Measurements from ENCODE around the gene NFATC2. TPM values are rescaled to one million over a fixed set of nuclear protein-coding genes. Genes with fewer than 3 reads are reported as not detected.

Gene NFATC2
- total RNA-seq, 1 experiment from 2014 or later = 15.8 TPM

GRCh38 chr20:51586005-51586440, 43.5 kb upstream of the NFATC2 start:
- intact Hi-C loops (cut with micrococcal nuclease; ENCODE audit: unreplicated experiment) = no loop called here
- no peak for TF ChIP-seq CTCF (IDR thresholded peaks at IDR 0.05; ENCODE audit: unreplicated experiment)
- CTCF ChIA-PET = interaction anchor here (0.7 kb wide), 2 partner anchors 268 to 330 kb away, joined by 3 to 4 read pairs; no protein-coding TSS in a partner anchor
- H3K9me3 Mint-ChIP-seq (ENCODE audit: low read depth, unreplicated experiment) = no peaks in the 10 kb centered on the region
- no peaks in the 10 kb centered on the region for H3K4me1 Mint-ChIP-seq (ENCODE audit: low read depth, unreplicated experiment)
- BruUV-seq (replicated peaks) = no TSS peak
- no peaks in the 10 kb centered on the region for H3K36me3 Mint-ChIP-seq (ENCODE audit: insufficient read depth, unreplicated experiment)
- peaks cover 25% of the 10 kb centered on the region for H3K27me3 Mint-ChIP-seq (ENCODE audit: unreplicated experiment)
- no peak for DNase-seq
- H3K4me3 Mint-ChIP-seq (ENCODE audit: low read depth, unreplicated experiment) = no peak overlapping the region
- H3K27ac Mint-ChIP-seq (ENCODE audit: unreplicated experiment) = no peak overlapping the region

GRCh38 chr20:51585148-51585547, 42.6 kb upstream of the NFATC2 start:
- Mint-ChIP-seq H3K9me3 (ENCODE audit: low read depth, unreplicated experiment) (no peaks in the 10 kb centered on the region), H3K27me3 (ENCODE audit: unreplicated experiment) (peaks cover 34% of the 10 kb centered on the region), H3K4me1 (ENCODE audit: low read depth, unreplicated experiment) (no peaks in the 10 kb centered on the region), H3K36me3 (ENCODE audit: insufficient read depth, unreplicated experiment) (no peaks in the 10 kb centered on the region), H3K27ac (ENCODE audit: unreplicated experiment) (no peak overlapping the region), H3K4me3 (ENCODE audit: low read depth, unreplicated experiment) (no peak overlapping the region)
- CTCF ChIA-PET = interaction anchor here (0.7 kb wide), 1 partner anchor 329 kb away, joined by 3 read pairs; no protein-coding TSS in a partner anchor
- no TSS peak for BruUV-seq (replicated peaks)
- TF ChIP-seq CTCF (IDR thresholded peaks at IDR 0.05; ENCODE audit: unreplicated experiment) = no peak
- intact Hi-C loops (cut with micrococcal nuclease; ENCODE audit: unreplicated experiment) = no loop called here
- no peak for DNase-seq

GRCh38 chr20:51584737-51585136, 42.2 kb upstream of the NFATC2 start:
- no peak for TF ChIP-seq CTCF (IDR thresholded peaks at IDR 0.05; ENCODE audit: unreplicated experiment)
- Mint-ChIP-seq H3K36me3 (ENCODE audit: insufficient read depth, unreplicated experiment) (no peaks in the 10 kb centered on the region), H3K4me3 (ENCODE audit: low read depth, unreplicated experiment) (no peak overlapping the region), H3K27ac (ENCODE audit: unreplicated experiment) (no peak overlapping the region), H3K4me1 (ENCODE audit: low read depth, unreplicated experiment) (no peaks in the 10 kb centered on the region), H3K27me3 (ENCODE audit: unreplicated experiment) (peaks cover 38% of the 10 kb centered on the region), H3K9me3 (ENCODE audit: low read depth, unreplicated experiment) (no peaks in the 10 kb centered on the region)
- DNase-seq = no peak
- intact Hi-C loops (cut with micrococcal nuclease; ENCODE audit: unreplicated experiment) = no loop called here
- no TSS peak for BruUV-seq (replicated peaks)
- CTCF ChIA-PET = no interaction called here

- Mint-ChIP-seq H3K27me3 (ENCODE audit: unreplicated experiment) (peaks cover 43% of the 10 kb centered on the region), H3K9me3 (ENCODE audit: low read depth, unreplicated experiment) (no peaks in the 10 kb centered on the region), H3K36me3 (ENCODE audit: insufficient read depth, unreplicated experiment) (no peaks in the 10 kb centered on the region), H3K4me3 (ENCODE audit: low read depth, unreplicated experiment) (no peak overlapping the region), H3K27ac (ENCODE audit: unreplicated experiment) (no peak overlapping the region), H3K4me1 (ENCODE audit: low read depth, unreplicated experiment) (no peaks in the 10 kb centered on the region)
- TF ChIP-seq CTCF (IDR thresholded peaks at IDR 0.05; ENCODE audit: unreplicated experiment) = no peak
- CTCF ChIA-PET = no interaction called here
- DNase-seq = no peak
- BruUV-seq (replicated peaks) = no TSS peak
- intact Hi-C loops (cut with micrococcal nuclease; ENCODE audit: unreplicated experiment) = no loop called here
These were observed 41.6 kb upstream of the NFATC2 start for GRCh38 chr20:51584116-51584515.
